K562 (cell line): ENCODE data around the gene NRSN2. TPM values are rescaled to one million over a fixed set of nuclear protein-coding genes. Genes with fewer than 3 reads are reported as not detected.
A peak's percentile ranks its signal among the peaks of the same experiment; 100 is the strongest.

ENCODE experiments used
- ARID4B ChIP-seq: sonication (generic); formaldehyde crosslinking; IDR thresholded peaks from 2 replicates; pipeline ENCODE4 v1.8.0; 2022; ENCODE audit warnings: mild to moderate bottlenecking, missing genetic modification reagents
- EGR1 ChIP-seq: fragments of 450-650 bp; conservative IDR thresholded peaks from 2 replicates; pipeline ENCODE4 v1.6.1; 2017; ENCODE audit warnings: mild to moderate bottlenecking
- L3MBTL2 ChIP-seq: fragments of 450-650 bp; IDR thresholded peaks from 2 replicates; pipeline ENCODE4 v1.6.1; 2016; ENCODE audit warnings: mild to moderate bottlenecking, moderate library complexity
- MLX ChIP-seq, 2 experiments: fragments of 450-650 bp in 1 of 2; sonication (generic) in 1 of 2; formaldehyde crosslinking; conservative IDR thresholded peaks; 2 replicates each; pipeline versions ENCODE4 v1.4.0 to v1.8.1; 2020 to 2022; ENCODE audit warnings: mild to moderate bottlenecking in 1 of 2, missing genetic modification reagents in 1 of 2
- MTA3 ChIP-seq: fragments of 450-650 bp; formaldehyde crosslinking; IDR thresholded peaks from 2 replicates; pipeline ENCODE4 v1.6.1; 2017; ENCODE audit warnings: mild to moderate bottlenecking, borderline replicate concordance
- RFX5 ChIP-seq: IDR thresholded peaks from 2 replicates; pipeline ENCODE4 v1.6.1; 2011; ENCODE audit warnings: low read depth, mild to moderate bottlenecking, improper control_type of control experiment, low read length
- RREB1 ChIP-seq: fragments of 250-450 bp; sonication (Bioruptor Pico); IDR thresholded peaks from 2 replicates; pipeline ENCODE4 v1.4.0; 2020
- SPI1 ChIP-seq: IDR thresholded peaks from 2 replicates; pipeline ENCODE4 v1.6.1; 2011; ENCODE audit warnings: low read depth, low read length, control low read depth, borderline replicate concordance
- TFAP4 ChIP-seq: sonication (generic); formaldehyde crosslinking; IDR thresholded peaks from 2 replicates; pipeline ENCODE4 v1.8.0; 2022; ENCODE audit warnings: missing genetic modification reagents, mild to moderate bottlenecking, moderate library complexity, borderline replicate concordance
- TGIF2 ChIP-seq: sonication (generic); formaldehyde crosslinking; IDR thresholded peaks from 2 replicates; pipeline ENCODE4 v1.8.1; 2022; ENCODE audit warnings: mild to moderate bottlenecking, missing genetic modification reagents, moderate library complexity
- ZNF175 ChIP-seq: fragments of 200-800 bp; sonication (Bioruptor generic); IDR thresholded peaks from 2 replicates; pipeline ENCODE4 v1.6.1; 2016; ENCODE audit warnings: low read depth, mild to moderate bottlenecking, missing genetic modification characterization, missing compliant biosample characterization
- ZNF263 ChIP-seq: sonication (generic); formaldehyde crosslinking; IDR thresholded peaks from 2 replicates; pipeline ENCODE4 v1.8.0; 2022; ENCODE audit warnings: mild to moderate bottlenecking, missing genetic modification reagents, borderline replicate concordance
- ZNF584 ChIP-seq: fragments of 200-800 bp; sonication (Bioruptor generic); IDR thresholded peaks from 2 replicates; pipeline ENCODE4 v1.6.1; 2016; ENCODE audit warnings: low read depth, mild to moderate bottlenecking, missing genetic modification characterization, missing compliant biosample characterization
- ZNF780A ChIP-seq: fragments of 250-450 bp; sonication (Bioruptor Pico); IDR thresholded peaks from 2 replicates; pipeline ENCODE4 v1.5.0; 2021; ENCODE audit warnings: mild to moderate bottlenecking
- polyA plus RNA-seq, 8 experiments: library from polyadenylated mRNA; depleted of rRNA in 4 of 8; stranded (reverse) in 5 of 8; unstranded in 3 of 8; fragments of >200 nt; fragmentation: Nextera tagmentation in 2 of 8; fragmentation: Illumina TruSeq in 1 of 8; extraction: Ambion mirVana in 2 of 8; extraction: Trizol in 1 of 8; gene quantifications; 2 replicates each; pipeline versions ENCODE4 v1.2.1 to v1.2.3, GENCODE V29; 2011 to 2014; ENCODE audit warnings: inconsistent platforms in 1 of 8, missing spikeins in 1 of 8
- total RNA-seq, 7 experiments: library from RNA; depleted of rRNA in 6 of 7; stranded (reverse); fragments of >200 nt in 6 of 7; fragmentation: Illumina TruSeq in 2 of 7; extraction: Trizol in 2 of 7; gene quantifications; 2 replicates each; pipeline versions ENCODE4 v1.2.1 to v1.2.3, GENCODE V29; 2011 to 2021; ENCODE audit warnings: low replicate concordance in 1 of 7

NRSN2 gene
- total and polyA plus RNA-seq, 9 of the 15 experiments (the other 6 are each of a cell fraction or from before 2014, with no cell fraction given) = 7.5 to 29.7 (median 11.1) TPM

- TF ChIP-seq ZNF780A (CRISPR knock-in tag) = no peak
- TF ChIP-seq ZNF175 (CRISPR knock-in tag) = peak; percentile 64; the same call in 1 of the 2 replicates
- TF ChIP-seq MLX (CRISPR knock-in tag; conservative IDR thresholded peaks at IDR 0.05) = no peak
- TF ChIP-seq RFX5 = no peak
- no peak for TF ChIP-seq ARID4B (CRISPR knock-in tag)
- peak; percentile 51; the same call in 1 of the 2 replicates for TF ChIP-seq TFAP4 (CRISPR knock-in tag)
- TF ChIP-seq SPI1 = no peak
- TF ChIP-seq L3MBTL2 = peak; percentile 48; the same call in 1 of the 2 replicates
- TF ChIP-seq RREB1 (CRISPR knock-in tag) = no peak
- TF ChIP-seq ZNF584 (CRISPR knock-in tag) = peak; percentile 72
- no peak for TF ChIP-seq TGIF2 (CRISPR knock-in tag)
- peak; percentile 47; the same call in 1 of the 2 replicates for TF ChIP-seq MTA3
- peak; percentile 72 for TF ChIP-seq ZNF263
- TF ChIP-seq EGR1 = no peak
These were observed 18.2 kb downstream of the NRSN2 start (continued) for GRCh38 chr20:364905-365794.
